GM19238 (cell line): ENCODE results near the gene CSNK1E.
"Not testable (repeated sequence)": the region's sequence is repeated elsewhere in the genome, so short reads cannot be mapped to it uniquely, and the experiment has no call there.

ENCODE experiments used
- DNase-seq: peaks from one replicate; pipeline ENCODE4 v3.0.0; 2011; ENCODE audit warnings: low spot score; ENCODE audit not compliant: insufficient read length

CSNK1E gene

GRCh38 chr22:38317122-38317994, at the start of gene CSNK1E:
Gene CSNK1E (minus strand): TSS chr22:38317433. CDS start chr22:38314157, 3,276 bp downstream.
- DNase-seq: peak; percentile 82

- DNase-seq: not testable (repeated sequence)
These were observed 48.6 kb upstream of the CSNK1E start for GRCh38 chr22:38365829-38366228.

GRCh38 chr22:38365174-38365573, 47.9 kb upstream of the CSNK1E start:
- DNase-seq: not testable (repeated sequence)

- DNase-seq: not testable (repeated sequence)
These were observed 43.3 kb upstream of the CSNK1E start for GRCh38 chr22:38360560-38360959.

- not testable (repeated sequence) for DNase-seq
These were observed 42.6 kb upstream of the CSNK1E start for GRCh38 chr22:38359817-38360216.

- not testable (repeated sequence) for DNase-seq
These were observed 40.7 kb upstream of the CSNK1E start for GRCh38 chr22:38357971-38358370.

- DNase-seq: no peak
These were observed 38.0 kb upstream of the CSNK1E start for GRCh38 chr22:38355275-38355674.

GRCh38 chr22:38353701-38354100, 36.5 kb upstream of the CSNK1E start:
- no peak for DNase-seq

GRCh38 chr22:38353142-38353629, 36.0 kb upstream of the CSNK1E start:
- DNase-seq: peak; percentile 71

- DNase-seq: no peak
These were observed 35.2 kb upstream of the CSNK1E start for GRCh38 chr22:38352436-38352835.

GRCh38 chr22:38350444-38351359, 33.5 kb upstream of the CSNK1E start:
- DNase-seq: no peak

- DNase-seq: no peak
These were observed 31.7 kb upstream of the CSNK1E start for GRCh38 chr22:38348751-38349496.

GRCh38 chr22:38347944-38348750, 30.9 kb upstream of the CSNK1E start:
- no peak for DNase-seq

GRCh38 chr22:38347181-38347943, 30.1 kb upstream of the CSNK1E start:
- DNase-seq: no peak

- no peak for DNase-seq
These were observed 29.3 kb upstream of the CSNK1E start for GRCh38 chr22:38346506-38346905.

- DNase-seq: no peak
These were observed 28.5 kb upstream of the CSNK1E start for GRCh38 chr22:38345782-38346181.

GRCh38 chr22:38339893-38340292, 22.7 kb upstream of the CSNK1E start:
- DNase-seq: not testable (repeated sequence)

- DNase-seq: no peak
These were observed 21.6 kb upstream of the CSNK1E start for GRCh38 chr22:38338772-38339379.

- no peak for DNase-seq
These were observed 19.5 kb upstream of the CSNK1E start for GRCh38 chr22:38336699-38337098.
